Ishikawa (cell line): Measurements from ENCODE around the gene SPHK2.

Source experiments
- CEBPB ChIP-seq: IDR thresholded peaks from 2 replicates; pipeline ENCODE4 v1.6.1; 2012
- CREB1 ChIP-seq: IDR thresholded peaks from 2 replicates; pipeline ENCODE4 v1.6.1; 2012; ENCODE audit warnings: low read depth
- EGR1 ChIP-seq: IDR thresholded peaks from 2 replicates; pipeline ENCODE4 v1.6.1; 2012
- EP300 ChIP-seq: IDR thresholded peaks from 2 replicates; pipeline ENCODE4 v1.6.1; 2012; ENCODE audit warnings: borderline replicate concordance
- FOXM1 ChIP-seq: IDR thresholded peaks from 2 replicates; pipeline ENCODE4 v1.6.1; 2012; ENCODE audit warnings: low read depth, borderline replicate concordance
- NFIC ChIP-seq: IDR thresholded peaks from 2 replicates; pipeline ENCODE4 v1.6.1; 2012
- RAD21 ChIP-seq: IDR thresholded peaks from 2 replicates; pipeline ENCODE4 v1.6.1; 2012; ENCODE audit warnings: low read depth
- REST ChIP-seq: IDR thresholded peaks from 2 replicates; pipeline ENCODE4 v1.6.1; 2012; ENCODE audit warnings: low read depth, mild to moderate bottlenecking
- TAF1 ChIP-seq: IDR thresholded peaks from 2 replicates; pipeline ENCODE4 v1.6.1; 2012; ENCODE audit warnings: low read depth, mild to moderate bottlenecking
- TCF12 ChIP-seq: IDR thresholded peaks from 2 replicates; pipeline ENCODE4 v1.6.1; 2012; ENCODE audit warnings: low read depth
- TEAD4 ChIP-seq: IDR thresholded peaks from 2 replicates; pipeline ENCODE4 v1.6.1; 2012
- YY1 ChIP-seq: IDR thresholded peaks from 2 replicates; pipeline ENCODE4 v1.6.1; 2012; ENCODE audit warnings: low read depth
- ZBTB7A ChIP-seq: IDR thresholded peaks from 2 replicates; pipeline ENCODE4 v1.6.1; 2012; ENCODE audit warnings: low read depth
- TF ChIP-seq, protein P1 (sequence below): IDR thresholded peaks from 2 replicates; pipeline ENCODE4 v1.6.1; 2012
- TF ChIP-seq, protein P2 (sequence below): IDR thresholded peaks from 2 replicates; pipeline ENCODE4 v1.6.1; 2012

Gene SPHK2

GRCh38 chr19:48664476-48664875 lies 45.2 kb downstream of the SPHK2 start:
- TF ChIP-seq TEAD4 (no peak), EGR1 (no peak), EP300 (no peak)

GRCh38 chr19:48665786-48666185 lies 46.5 kb downstream of the SPHK2 start:
- no peak for TF ChIP-seq NFIC
- no peak for TF ChIP-seq FOXM1
- TF ChIP-seq EGR1: no peak
- TF ChIP-seq TCF12: no peak
- TF ChIP-seq RAD21: no peak
- TF ChIP-seq YY1: no peak
- no peak for TF ChIP-seq ZBTB7A
- no peak for TF ChIP-seq CEBPB
- no peak for TF ChIP-seq TAF1
- TF ChIP-seq CREB1: no peak
- TF ChIP-seq TEAD4: no peak

- TF ChIP-seq EP300: no peak
- TF ChIP-seq, protein P1, sequence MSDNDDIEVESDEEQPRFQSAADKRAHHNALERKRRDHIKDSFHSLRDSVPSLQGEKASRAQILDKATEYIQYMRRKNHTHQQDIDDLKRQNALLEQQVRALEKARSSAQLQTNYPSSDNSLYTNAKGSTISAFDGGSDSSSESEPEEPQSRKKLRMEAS: no peak
- no peak for TF ChIP-seq TEAD4
- no peak for TF ChIP-seq CREB1
- no peak for TF ChIP-seq NFIC
- no peak for TF ChIP-seq ZBTB7A
- no peak for TF ChIP-seq REST
- TF ChIP-seq YY1: no peak
- TF ChIP-seq, protein P2, sequence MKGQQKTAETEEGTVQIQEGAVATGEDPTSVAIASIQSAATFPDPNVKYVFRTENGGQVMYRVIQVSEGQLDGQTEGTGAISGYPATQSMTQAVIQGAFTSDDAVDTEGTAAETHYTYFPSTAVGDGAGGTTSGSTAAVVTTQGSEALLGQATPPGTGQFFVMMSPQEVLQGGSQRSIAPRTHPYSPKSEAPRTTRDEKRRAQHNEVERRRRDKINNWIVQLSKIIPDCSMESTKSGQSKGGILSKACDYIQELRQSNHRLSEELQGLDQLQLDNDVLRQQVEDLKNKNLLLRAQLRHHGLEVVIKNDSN: no peak
- TF ChIP-seq TCF12: no peak
- TF ChIP-seq TAF1: no peak
- TF ChIP-seq RAD21: no peak
- TF ChIP-seq CEBPB: no peak
- TF ChIP-seq FOXM1: no peak
- TF ChIP-seq EGR1: no peak
These were observed 49.0 kb downstream of the SPHK2 start for GRCh38 chr19:48668332-48668731.

GRCh38 chr19:48668761-48669160 lies 49.5 kb downstream of the SPHK2 start:
- TF ChIP-seq, protein P1: no peak
- no peak for TF ChIP-seq YY1
- TF ChIP-seq EP300: no peak
- no peak for TF ChIP-seq TEAD4
- TF ChIP-seq TAF1: no peak
- no peak for TF ChIP-seq FOXM1
- TF ChIP-seq, protein P2: no peak
- no peak for TF ChIP-seq CREB1
- no peak for TF ChIP-seq ZBTB7A
- no peak for TF ChIP-seq EGR1

GRCh38 chr19:48669903-48670668 lies 50.8 kb downstream of the SPHK2 start:
- TF ChIP-seq EP300 (no peak), CREB1 (no peak), ZBTB7A (no peak), RAD21 (no peak), CEBPB (no peak), FOXM1 (no peak), TEAD4 (no peak), REST (no peak), YY1 (no peak)
